HG03159 (cell line): ENCODE results near the gene TEX54.
"Not testable (repeated sequence)": the region's sequence is repeated elsewhere in the genome, so short reads cannot be mapped to it uniquely, and the experiment has no call there.

ENCODE experiments used
- ATAC-seq: cut with Tn5 transposase; IDR thresholded peaks from one replicate; pipeline ENCODE4 v1.9.1; 2021; ENCODE audit warnings: mild to moderate bottlenecking, moderate library complexity; ENCODE audit not compliant: unreplicated experiment

TEX54 gene

DNA sequence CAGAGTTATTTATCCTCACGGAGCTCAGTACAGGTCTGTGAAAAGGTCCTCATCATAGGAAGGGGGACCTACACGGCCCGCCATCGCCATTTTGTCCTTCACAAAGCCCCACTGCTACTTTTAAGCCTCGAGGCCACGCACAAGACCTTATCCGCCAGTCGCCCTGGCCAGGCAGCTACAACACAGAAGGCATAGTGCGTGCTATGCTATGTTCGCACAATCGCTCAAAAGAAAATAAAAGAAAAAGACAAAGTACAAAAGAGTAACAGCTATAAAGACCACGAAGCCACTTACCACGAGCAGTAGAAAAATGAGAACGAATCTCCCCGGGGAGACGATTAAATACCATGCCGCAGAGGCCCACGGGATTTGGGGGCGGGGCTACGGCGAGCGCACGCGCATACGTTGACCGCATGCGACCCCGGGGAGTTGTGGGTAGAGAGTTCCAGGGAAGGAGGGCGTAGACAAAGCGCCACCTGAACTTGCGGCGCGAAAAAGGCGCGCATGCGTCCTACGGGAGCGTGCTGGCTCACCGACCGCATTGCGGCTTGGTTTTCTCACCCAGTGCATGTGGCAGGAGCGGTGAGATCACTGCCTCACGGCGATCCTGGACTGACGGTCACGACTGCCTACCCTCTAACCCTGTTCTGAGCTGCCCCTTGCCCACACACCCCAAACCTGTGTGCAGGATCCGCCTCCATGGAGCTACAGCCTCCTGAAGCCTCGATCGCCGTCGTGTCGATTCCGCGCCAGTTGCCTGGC is 23.1 kb upstream of the TEX54 start:
- peak; percentile 85 for ATAC-seq

DNA sequence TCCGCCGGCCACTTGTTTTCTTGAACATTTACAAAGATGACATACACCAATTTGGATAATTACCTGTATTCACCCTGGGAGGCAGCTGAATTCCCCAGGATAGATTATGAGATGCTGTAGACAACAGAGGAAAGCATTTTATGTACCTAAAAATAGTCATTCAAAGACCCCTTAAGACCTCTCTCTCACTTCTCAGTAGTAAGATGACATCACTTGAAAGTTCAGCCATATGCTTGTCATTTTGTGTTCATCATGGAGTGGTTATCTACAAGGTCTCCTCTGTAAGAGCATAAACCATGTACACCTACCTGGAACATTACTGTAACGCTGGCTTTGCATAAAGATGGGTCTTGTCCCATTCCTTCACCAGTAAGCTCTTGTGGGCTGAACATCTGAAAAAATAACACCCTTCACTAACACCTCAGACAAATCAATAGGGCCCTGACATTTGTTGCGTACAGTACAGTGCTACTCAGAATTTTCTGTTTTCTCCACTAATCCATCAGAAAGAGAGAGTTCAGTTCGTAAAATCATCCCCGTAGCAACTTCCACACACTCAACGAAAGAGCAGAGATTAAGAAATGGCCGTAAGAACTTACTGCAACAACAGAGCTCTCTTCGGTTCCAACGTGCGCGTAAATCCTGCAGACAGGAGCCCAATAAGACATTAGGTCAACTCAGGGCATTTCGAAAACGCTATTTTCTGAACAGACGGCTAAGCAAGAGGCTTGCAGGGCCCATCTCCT is 22.4 kb upstream of the TEX54 start:
- no peak for ATAC-seq

DNA sequence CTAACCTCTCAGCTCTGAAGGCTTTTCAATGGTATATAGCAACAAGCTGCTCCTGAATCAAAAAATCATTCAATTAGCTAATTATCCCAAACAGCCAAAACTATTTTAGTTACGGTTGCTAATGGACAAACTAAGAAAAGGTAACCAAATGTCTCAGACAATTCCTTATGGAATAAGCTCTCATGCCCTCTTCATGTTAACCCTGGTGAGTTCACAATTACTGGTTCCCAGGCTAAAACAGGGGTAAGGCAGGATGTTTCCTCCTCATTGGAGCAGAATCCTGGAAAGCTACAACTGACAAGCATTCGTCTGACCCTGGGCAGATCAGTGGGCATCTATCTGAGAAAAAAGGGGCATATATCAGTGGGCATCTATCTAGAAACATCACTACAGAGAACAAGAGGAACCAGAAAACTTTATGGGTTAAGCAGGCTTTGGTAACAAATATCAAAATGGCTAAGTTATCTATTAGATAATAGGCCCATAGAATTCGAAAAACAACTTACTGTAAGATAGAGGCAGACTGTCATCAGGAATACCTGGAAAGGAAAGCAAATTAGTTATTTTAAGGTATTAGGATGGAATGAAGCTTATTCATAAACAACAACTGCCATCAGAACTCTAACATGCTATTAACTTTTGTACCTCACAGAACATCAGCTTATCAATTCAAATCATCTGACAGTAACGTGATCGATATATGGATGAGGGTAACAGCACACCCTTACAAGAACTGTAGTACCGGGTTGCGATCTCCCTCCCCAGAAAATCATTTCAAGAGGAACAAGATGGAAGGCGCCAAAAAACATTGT is 21.6 kb upstream of the TEX54 start:
- ATAC-seq: no peak

DNA sequence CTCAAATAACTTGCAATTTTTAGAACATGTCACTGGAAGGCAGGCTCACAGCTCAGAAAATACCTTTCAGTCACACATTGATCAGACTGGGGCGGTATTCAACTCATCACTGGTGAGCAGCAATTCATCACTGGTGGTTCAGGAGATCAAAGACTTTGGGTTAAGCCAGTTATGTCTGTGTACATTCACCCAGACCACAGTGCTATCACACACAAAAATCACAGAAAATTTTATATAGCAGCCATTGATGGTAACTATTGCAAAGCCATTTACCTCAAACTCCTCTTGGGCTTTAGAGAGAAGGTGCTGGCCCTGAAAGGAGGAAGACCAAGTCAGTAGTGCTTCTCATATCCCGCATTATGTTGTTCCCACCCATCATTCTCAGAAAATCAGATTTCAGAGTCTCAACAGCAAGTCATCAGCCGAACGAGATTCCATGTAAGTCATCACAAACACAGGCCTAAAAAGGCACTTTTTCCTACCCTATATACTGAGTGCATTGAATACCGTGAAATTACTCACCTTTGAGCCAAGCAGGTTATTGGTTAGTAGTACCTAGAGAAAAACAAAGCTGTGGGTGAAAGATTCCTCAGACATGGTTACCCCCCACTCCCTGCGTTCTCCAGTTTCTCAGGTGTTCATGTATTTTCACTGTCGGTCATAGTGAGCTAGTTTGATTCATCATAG is 20.8 kb upstream of the TEX54 start:
- no peak for ATAC-seq

DNA sequence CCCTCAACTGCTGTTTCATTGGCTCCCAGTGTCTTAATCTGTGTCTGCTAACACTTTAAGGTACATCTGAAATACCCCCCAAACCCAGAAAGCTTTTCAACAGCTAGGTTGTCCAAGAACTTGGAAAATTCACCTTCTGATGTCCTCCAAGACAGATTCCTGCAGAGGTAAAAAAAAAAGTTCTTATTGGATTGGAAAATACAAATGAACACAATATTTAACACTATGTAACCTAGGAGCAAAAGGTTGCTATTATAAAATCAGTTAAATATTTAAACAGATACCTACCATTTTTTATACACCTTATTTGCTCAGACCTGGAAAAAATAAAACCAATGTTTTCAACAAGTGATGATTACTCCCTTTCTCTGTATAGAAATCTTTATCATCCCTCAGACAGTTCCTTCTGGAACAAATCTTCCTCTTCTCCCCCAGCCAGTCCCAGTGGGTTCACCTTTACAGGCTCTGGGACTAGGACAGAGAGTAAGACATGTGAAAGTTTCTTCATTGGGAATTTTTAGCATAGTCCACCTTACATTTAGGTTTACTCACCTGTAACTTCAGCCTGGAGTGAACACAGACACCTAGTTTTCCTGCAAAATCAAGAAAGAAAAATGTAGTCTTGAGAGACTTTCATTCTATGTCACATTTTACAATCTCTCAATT is 20.0 kb upstream of the TEX54 start:
- no peak for ATAC-seq

DNA sequence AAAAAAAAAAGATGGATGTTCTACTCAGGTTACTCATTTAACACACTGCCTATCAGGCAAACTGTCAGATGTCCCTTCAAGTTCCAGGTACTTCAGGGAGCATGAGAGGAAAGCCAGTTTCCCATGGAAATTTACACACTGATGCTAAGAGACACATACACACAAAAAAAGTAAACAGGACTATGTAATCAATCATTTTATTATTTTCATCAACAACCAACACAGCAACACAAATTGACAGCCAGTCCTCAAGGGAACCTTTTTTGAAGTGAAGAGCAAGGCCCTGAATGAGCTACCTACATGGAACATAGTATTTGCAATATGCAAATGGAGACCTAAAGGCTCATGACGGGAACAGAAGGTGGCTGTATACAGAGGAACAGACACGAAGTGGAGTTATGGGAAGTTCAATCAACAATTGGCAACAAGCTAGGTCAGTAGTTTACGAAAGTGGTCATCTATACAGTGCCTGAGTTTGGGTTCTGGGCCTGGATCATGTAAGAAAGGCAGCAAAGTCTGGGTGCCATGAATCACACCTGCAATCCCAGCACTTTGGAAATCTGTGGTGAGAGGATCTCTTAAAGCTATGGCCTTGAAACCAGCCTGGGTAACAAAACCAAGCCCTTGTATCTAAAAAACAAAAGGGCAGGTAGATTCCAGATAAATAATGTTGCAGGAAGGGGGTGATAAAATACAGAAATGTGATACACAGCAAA is 19.3 kb upstream of the TEX54 start:
- ATAC-seq: no peak

DNA sequence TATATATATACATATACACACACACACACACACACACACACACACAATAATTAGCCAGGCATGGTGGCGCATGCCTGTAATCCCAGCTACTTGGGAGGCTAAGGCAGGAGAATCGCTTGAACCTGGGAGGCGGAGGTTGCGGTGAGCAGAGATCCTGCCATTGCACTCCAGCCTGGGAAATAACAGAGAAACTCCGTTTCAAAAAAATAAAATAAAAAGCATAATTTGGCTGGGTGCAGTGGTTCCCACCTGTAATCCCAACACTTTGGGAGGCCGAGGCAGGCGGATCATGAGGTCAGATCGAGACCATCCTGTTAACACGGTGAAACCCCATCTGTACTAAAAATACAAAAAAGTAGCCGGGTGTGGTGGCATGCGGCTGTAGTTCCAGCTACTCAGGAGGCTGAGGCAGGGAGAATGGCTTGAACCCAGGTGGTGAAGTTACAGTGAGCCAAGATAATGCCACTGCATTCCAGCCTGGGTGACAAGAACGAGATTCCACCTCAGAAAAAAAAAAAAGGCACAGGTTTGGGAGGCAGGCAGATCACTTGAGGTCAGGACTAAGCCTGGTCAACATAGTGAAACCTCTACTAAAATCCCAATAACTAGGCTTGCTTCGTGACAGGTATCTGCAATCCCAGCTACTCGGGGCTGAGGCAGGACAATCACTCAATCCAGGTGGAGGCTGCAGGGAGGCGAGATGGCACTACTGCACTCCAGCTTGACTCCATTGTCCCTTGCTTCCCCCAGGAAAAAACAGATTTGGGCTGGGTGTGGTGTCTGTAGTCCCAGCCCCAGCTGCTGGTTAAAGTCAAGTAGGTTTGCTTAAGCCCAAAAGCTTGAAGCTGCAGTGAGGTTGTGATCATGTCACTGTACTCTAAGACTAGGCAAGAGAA is 18.5 kb upstream of the TEX54 start:
- ATAC-seq: no peak

DNA sequence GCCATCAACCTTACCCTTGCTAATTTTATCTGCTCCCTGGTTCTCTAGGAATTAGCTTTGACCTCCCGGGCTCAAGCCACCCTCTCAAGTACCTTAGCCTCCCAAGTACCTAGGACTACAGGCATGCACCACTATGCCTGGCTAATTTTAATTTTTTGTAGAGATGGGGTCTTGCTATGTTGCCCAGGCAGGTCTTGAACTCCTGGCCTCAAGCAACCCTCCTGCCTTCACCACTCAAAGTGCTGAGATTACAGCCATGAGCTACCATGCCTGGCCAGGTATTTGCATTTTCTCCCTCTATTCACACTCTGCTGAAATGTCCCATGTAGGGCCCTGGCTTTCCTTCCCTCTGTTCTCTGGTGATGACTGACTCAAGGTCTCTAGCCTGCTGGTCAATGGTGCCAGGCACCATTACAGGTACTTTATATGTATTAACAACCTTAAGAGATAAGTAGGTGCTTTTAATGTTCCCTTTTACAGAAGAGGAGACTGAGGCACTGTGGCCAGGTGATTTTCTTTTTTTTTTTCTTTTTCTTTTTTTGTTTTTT is 15.2 kb upstream of the TEX54 start:
- ATAC-seq: no peak

DNA sequence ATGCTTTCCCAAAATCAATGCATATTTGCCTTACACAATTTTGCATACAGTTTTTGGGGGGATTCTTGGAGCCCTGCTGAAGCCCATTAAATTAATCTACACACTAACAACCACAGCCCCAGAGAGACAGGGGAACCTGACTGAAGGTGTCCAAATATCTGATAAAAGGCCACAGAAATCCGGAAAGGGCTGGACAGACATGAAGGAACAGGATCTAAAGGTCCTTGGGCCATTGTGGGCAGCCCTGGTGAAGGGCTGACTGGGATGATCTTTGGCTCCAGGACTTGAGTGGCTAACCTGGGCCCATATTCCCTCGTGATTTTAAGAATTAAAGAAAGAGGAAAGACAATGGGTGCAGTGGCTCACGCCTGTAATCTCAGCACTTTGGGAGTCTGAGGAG is 13.5 kb upstream of the TEX54 start:
- no peak for ATAC-seq

DNA sequence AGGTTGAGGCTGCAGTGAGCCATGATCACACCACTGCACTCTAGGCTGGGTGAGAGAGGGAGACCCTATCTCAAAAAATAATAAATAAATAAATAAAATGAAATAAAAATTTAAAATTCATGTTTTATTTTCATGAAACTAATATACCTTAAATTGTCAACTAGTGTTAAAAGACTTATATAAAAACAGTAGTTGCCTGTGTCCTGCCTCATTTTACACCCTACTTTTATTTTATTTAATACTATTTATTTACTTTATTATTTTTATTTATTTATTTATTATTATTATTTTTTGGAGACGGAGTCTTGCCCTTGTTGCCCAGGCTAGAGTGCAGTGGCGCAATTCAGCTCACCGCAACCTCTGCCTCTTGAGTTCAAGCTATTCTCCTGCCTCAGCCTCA is 11.5 kb upstream of the TEX54 start:
- no peak for ATAC-seq

DNA sequence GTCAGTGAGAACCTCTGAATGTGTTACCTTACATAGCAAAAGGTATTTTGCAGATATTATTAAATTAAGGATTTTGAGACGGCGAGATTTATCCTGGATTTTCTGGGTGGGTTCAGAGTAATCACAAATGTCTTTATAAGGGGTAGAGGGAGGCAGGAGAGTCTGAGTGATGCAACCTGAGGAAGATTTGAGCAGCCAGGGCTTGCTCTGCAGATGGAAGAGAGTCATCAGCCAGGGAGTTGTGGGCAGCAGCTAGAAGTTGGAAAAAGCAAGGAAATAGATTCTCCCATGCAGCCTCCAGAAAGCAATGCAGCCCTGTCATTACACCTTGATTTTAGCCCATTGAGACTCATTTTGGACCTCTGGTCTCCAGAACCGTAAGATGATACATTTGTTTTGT is 10.8 kb upstream of the TEX54 start:
- ATAC-seq: no peak

DNA sequence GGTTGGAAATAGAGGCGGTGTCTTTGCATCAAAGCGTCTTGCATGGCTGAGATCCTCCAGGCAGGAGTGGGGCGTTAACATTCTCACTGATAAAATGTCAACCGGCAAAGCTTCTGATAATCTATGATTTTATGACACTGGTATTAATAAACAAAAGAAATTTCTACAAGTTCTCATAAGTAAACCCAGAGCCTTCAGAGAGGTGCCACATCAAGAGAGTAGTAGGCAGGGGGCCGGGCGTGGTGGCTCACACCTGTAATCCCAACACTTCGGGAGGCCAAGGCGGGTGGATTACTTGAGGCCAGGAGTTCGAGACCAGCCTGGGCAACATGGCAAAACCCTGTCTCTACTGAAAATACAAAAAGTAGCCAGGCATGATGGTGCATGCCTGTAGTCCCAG is 10.2 kb upstream of the TEX54 start:
- not testable (repeated sequence) for ATAC-seq

DNA sequence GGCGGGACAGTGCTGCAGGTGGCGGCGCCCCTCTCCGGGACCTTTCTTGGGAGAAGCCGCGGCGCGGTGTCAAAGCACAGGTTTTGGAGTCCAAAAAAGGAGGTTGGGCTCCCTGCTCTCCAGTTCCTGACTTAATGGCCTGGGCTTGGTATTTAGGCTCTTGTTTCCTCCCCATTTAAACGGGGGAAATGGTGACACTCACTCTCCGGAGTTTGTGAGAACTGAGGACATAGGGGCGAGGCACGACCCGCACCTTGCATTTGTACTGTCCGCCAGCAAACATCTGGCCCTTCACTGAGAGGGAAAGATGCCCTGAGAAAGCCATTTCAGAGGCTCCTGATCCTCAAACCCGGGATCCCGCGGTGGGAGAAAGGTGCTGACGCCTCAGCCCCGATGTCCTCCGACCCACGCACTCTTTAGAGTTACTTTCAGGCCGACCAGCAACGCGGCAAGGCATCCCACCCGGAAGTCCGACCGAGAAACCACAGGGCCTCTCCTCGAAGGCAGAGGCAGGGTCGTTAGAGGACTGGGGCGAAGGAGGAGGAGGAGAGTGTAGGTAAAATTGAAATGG is 9.6 kb upstream of the TEX54 start:
- no peak for ATAC-seq

DNA sequence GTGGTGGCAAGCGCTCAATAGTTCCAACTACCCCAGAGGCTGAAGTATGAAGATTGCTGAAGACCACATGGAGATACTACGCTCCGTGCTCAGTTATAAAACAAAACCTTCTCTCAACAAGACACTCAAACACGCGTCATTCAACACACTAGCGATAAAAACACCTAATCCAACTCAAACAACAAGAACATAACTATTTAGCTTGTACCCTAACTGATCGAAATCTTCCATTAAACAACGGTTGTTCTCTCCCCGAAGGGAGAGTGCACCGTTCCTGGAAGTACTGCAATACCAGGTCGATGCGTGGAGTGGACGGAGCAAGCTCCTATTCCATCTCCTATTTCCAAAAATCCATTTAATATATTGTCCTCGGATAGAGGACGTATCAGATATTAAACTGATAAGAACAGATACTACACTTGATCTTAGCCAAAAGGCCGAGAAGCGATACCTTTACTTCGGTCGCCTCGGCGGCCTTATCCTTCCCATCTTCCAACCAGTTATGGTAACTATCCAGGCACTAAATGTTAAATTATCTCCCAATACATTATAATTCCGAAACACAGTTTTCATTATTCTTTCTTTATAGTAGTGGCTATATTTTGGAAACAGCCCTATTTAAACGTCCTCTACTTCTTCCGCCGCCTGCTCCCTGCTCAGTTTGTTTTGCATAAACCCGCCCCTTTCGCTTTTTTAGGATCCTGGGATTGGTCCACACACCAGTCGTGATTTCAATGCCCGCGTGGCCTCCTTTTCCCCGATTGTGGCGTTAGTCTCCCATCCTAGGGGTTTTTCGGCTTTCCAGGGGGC is 8.9 kb upstream of the TEX54 start:
- peak; percentile 54 for ATAC-seq

DNA sequence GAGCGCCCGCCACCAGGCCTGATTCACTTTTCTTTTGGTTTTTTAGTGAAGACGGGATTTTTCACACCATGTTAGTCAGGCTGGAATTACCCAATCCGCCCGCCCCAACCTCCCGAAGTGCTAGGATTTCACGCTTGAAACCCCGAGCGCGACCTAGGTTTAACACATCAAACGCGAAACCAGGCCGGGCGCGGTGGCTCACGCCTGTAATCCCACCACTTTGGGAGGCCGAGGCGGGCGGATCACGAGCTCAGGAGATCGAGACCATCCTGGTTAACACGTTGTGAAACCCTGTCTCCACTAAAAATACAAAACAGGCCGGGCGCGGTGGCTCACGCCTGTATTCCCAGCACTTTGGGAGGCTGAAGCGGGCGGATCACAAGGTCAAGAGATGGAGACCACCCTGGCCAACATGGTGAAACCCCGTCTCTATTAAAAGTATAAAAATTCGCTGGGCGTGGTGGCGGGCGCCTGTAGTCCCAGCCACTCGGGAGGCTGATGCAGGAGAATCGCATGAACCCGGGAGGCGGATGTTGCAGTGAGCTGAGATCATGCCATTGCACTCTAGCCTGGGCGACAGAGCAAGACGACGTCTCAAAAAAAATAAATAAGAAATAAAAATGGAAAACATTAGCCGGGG is 8.2 kb upstream of the TEX54 start:
- ATAC-seq: not testable (repeated sequence)

DNA sequence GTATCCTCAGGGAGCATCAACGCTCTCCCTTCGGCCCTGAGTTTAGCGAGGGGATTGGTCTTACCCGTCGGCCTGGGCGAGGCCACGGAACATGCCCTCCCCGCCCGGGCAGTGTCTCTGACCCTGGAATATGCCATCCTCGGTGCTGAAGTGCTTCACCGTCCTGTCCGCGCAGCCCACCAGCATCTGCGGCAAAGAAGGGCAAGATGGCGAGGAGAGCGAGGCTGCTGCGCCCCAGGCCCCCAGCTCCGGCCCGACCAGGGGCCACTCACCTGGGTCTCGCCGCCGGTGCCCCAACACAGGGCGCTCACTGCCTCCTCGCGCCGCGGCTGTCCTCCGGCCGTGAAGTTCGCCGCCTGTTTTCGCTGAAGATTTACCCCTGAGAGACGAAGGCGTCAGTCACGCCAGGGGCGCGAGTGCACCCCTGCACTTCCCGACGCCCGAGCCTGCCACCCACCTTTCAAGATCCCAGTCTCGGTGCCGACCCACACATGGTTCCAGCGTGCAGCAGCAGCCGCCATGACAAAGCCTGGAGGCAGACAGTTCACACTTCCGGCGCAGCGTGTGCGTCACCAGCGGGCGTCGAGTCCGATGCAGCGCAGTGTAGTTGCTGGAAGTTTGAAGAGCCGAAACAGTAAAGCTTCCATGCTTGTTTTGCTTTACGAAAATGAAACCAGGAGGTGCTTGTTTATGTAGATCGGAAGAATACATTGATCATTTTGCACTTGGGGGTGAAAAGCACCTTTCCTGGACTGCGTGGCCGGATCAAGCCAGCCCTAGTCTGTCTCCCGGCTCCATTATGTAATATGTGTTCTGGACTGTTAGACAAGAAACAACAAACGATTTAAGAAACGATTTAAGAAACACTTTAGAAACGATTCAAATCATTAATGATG is 6.7 kb upstream of the TEX54 start, which contains the start of gene WDR74:
WDR74 (minus strand) TSS at position 541 of the 896 bp plus-strand sequence; CDS start at position 521, 20 bp downstream.
- peak; percentile 45 for ATAC-seq
